H1 (cell line): ENCODE measurements around the gene PRKACA.

Experiments
- BCL11A ChIP-seq, 2 experiments: IDR thresholded peaks; one replicate each; pipeline ENCODE4 v1.6.1; 2011; ENCODE audit warnings: low read depth in 2 of 2, low read length in 2 of 2, mild to moderate bottlenecking in 2 of 2
- CREB1 ChIP-seq: IDR thresholded peaks from 2 replicates; pipeline ENCODE4 v1.6.1; 2012; ENCODE audit warnings: inconsistent platforms
- CTCF ChIP-seq, 3 experiments: IDR thresholded peaks; 1 replicate in 2 of 3; 2 replicates in 1 of 3; pipeline versions ENCODE4 v1.5.1 to v1.6.1; 2011; ENCODE audit warnings: low read length in 3 of 3, mild to moderate bottlenecking in 3 of 3, inconsistent platforms in 2 of 3, low read depth in 1 of 3, moderate library complexity in 1 of 3; ENCODE audit not compliant: insufficient read depth in 1 of 3; ENCODE audit errors: control extremely low read depth in 1 of 3
- EZH2 ChIP-seq: fragments of 200-600 bp; sonication (generic); IDR thresholded peaks from 2 replicates; pipeline ENCODE4 v1.7.1; 2012; ENCODE audit warnings: low read depth, mild to moderate bottlenecking, moderate library complexity, low read length, inconsistent platforms; ENCODE audit not compliant: severe bottlenecking
- GABPA ChIP-seq: IDR thresholded peaks from 2 replicates; pipeline ENCODE4 v1.6.1; 2011; ENCODE audit warnings: mild to moderate bottlenecking, low read length, moderate library complexity, borderline replicate concordance; ENCODE audit not compliant: insufficient read depth
- JUN ChIP-seq: IDR thresholded peaks from 2 replicates; pipeline ENCODE4 v1.6.1; 2011; ENCODE audit warnings: low read depth, mild to moderate bottlenecking, improper control_type of control experiment, low read length
- MAFK ChIP-seq: IDR thresholded peaks from 2 replicates; pipeline ENCODE4 v1.6.1; 2012; ENCODE audit warnings: low read depth, mild to moderate bottlenecking, improper control_type of control experiment, low read length
- POLR2AphosphoS5 ChIP-seq: IDR thresholded peaks from 2 replicates; pipeline ENCODE4 v1.6.1; 2011; ENCODE audit warnings: low read depth, low read length
- RFX5 ChIP-seq: IDR thresholded peaks from 2 replicates; pipeline ENCODE4 v1.6.1; 2011; ENCODE audit warnings: low read depth, low read length, improper control_type of control experiment, borderline replicate concordance
- SP1 ChIP-seq: IDR thresholded peaks from 2 replicates; pipeline ENCODE4 v1.6.1; 2011; ENCODE audit warnings: low read depth, low read length
- TAF1 ChIP-seq: IDR thresholded peaks from 2 replicates; pipeline ENCODE4 v1.6.1; 2011; ENCODE audit warnings: mild to moderate bottlenecking, low read depth, low read length

GRCh38 chr19:14149509-14149994, 32.0 kb upstream of the PRKACA start:
- TF ChIP-seq GABPA = no peak
- TF ChIP-seq RFX5 = no peak
- no peak for TF ChIP-seq CTCF (IDR thresholded peaks at IDR 0.05; ENCODE audit: control extremely low read depth in 1 of 3, insufficient read depth in 1 of 3, low read depth in 1 of 3, low read length in 3 of 3)
- TF ChIP-seq TAF1 = no peak
- no peak for TF ChIP-seq POLR2AphosphoS5
- TF ChIP-seq BCL11A (IDR thresholded peaks at IDR 0.05; ENCODE audit: low read depth in 2 of 2, low read length in 2 of 2) = no peak
- TF ChIP-seq EZH2 = no peak
- TF ChIP-seq CREB1 = no peak
- no peak for TF ChIP-seq MAFK
- TF ChIP-seq JUN = no peak
- TF ChIP-seq SP1 = no peak
